HG02840 (cell line): ENCODE data around the gene TUBGCP2.

Experiments used
- ATAC-seq: cut with Tn5 transposase; IDR thresholded peaks from one replicate; pipeline ENCODE4 v1.9.1; 2021; ENCODE audit warnings: mild to moderate bottlenecking, moderate library complexity, moderate number of reproducible peaks; ENCODE audit not compliant: unreplicated experiment, low FRiP score

Gene TUBGCP2

GRCh38 chr10:133309100-133309719 lies 538 bp upstream of the TUBGCP2 start:
- ATAC-seq: peak; percentile 72

DNA sequence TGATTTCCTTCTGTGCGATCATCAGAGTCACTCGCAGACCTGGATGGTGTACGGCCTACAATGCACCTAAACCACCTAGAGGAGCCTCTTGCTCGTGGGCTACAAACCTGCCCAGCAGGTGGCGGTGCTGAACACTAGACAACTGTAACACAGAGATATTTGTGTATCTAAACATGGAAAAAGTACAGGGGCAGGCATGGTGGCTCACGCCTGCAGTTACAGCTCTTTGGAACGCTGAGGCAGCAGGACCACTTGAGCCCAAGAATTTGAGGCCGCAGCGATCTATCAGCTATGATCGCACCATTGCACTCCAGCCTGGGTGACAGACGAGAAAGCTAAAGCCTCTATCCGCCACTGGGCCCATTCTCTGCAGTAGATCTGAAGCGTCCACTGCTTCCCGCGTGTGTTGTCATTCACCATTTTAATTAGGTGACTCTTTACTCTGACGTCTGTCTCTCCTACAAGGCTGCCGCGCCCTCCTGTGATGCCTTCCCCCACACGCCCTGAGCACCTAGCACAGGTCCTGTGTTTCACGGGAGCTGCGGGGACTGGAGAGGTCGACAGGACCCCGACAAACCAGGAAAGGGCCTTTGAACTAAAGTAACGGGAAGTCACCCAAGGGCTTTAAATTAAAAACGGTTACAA lies 774 bp downstream of the TUBGCP2 start:
- peak; percentile 31 for ATAC-seq

GRCh38 chr10:133306941-133307379 lies 1.7 kb downstream of the TUBGCP2 start:
- no peak for ATAC-seq

GRCh38 chr10:133306097-133306476 lies 2.6 kb downstream of the TUBGCP2 start:
- ATAC-seq: no peak

- no peak for ATAC-seq
These were observed 5.5 kb downstream of the TUBGCP2 start for GRCh38 chr10:133303206-133303605.

DNA sequence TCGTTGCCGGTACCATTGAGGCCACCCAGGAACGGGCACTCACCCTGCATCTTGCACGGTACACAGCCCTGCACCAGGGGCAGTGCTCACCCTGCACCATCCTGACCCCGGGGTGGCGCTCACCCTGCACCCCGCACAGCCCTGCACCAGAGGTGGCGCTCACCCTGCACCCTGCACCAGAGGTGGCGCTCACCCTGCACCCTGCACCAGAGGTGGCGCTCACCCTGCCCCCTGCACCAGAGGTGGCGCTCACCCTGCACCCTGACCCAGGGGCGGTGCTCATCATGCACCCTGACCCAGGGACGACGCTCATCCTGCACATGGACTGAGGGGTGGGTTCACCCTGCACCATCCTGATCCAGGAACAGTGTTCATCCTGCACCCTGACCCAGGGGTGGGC lies 6.4 kb downstream of the TUBGCP2 start:
- no peak for ATAC-seq

DNA sequence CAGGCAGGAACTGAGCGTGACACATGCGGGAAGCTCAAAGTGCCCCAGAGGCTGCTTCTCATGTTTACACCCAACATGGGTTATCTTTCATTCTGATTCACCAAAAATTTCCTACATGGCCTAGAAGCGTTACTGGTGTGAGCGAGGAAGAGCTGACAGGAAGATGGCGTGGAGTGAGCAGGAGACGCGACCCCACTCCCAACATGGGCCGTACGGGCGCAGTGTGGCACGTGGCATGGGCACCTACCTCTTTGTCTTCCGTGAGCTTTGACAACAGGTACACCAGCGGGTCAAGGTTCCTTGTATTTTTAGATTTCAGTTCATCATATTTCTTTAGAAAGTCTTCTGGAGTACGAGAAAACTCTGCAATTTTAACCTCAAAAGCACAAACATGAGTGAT lies 8.9 kb downstream of the TUBGCP2 start:
- ATAC-seq: no peak

GRCh38 chr10:133299224-133299623 lies 9.4 kb downstream of the TUBGCP2 start:
- ATAC-seq: no peak

DNA sequence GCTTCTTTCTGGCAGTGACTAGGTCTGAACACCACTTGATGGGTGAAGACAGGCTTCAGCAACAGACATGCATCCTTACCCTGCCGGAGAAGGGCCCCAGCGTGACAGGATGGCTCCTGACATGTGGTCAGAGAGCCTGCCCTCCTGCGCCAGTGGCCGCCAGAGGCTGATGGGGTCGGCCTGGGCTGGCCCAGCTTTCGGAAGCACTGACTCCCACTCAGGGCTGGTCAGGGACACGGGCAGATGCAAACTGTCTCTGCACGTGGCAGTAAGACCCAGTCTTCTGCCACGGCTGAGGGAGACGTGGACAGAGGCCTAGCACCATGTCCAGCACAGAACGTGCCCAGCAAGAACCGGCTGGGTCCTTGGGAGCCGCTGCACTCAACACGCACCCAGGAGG lies 10.2 kb downstream of the TUBGCP2 start:
- ATAC-seq: no peak

- no peak for ATAC-seq
These were observed 11.2 kb downstream of the TUBGCP2 start for GRCh38 chr10:133297504-133297903.

DNA sequence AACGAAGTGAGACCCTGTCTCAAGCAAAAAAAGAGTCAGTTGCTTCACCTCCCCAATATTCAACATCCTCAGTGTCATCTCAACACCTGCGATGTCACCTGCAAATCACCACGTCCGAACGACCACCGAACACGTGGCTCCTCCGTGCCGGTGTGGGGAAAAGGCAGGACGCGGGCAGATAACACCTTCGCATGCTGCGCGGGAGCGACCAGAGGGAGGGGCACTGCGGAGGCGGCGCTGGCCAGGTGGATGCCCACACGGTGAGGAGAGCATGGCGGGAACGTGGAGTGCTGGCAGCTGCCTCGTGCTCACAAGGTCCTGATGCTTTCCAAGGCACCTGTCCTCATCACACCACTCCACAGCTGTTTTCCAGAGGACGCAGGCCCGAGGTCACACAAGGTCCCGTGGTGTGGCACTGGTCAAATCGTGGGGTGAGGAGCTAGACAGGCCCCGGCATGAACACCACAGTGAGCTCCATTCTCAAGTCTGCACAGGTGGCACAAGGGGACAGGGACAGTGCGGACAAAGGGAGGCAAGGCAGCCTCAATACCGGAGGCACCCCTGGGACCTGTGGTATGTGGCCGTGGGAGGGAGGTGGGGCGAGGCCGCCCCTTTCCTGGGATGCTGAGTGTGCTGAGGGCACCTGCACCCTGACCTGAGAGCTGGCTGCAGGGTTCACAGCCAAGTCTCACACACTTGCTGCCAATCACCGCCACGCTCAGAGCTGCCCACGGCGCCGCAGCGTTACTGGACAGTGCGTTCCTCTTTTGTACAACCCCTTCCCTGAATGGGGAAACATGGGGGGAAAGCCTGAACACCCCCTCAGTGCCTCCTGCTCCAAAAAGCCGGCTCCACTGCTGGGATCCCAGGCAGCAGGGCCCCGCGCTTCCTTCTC lies 13.0 kb downstream of the TUBGCP2 start:
- ATAC-seq: no peak

DNA sequence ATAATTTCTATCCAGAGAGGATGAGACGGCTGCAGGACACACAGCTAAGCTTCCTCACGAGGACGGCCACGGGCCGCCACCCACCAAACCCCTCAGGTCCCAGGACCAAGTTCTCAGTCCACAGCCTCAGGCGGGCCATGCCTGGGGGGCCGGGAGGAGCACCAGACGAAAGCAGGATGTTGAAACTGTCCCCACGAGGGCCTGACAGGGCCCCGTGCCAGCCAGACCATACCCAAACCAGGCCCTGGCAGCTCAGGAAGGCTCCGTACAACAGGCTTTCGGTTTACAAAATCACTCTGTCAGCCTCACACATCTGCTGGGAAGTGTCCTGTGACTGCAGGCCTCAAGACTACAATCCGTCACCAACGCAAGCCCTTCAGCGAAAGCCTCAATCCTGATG lies 14.5 kb downstream of the TUBGCP2 start:
- no peak for ATAC-seq

DNA sequence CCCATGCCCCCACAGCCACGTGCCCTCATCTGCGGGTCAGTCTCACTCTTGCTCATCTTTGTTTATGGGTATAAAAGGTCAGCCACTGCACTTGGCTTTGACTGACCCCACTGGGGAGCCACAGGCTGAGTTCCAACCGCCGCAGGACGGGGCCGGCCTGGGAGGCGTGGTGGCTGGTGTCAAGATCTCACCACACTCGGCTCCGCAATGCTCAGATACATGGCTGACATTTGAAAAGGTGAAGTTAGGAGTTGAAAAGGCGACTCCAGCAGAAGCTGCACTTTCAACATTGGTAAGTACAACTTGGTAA lies 14.9 kb downstream of the TUBGCP2 start:
- no peak for ATAC-seq

DNA sequence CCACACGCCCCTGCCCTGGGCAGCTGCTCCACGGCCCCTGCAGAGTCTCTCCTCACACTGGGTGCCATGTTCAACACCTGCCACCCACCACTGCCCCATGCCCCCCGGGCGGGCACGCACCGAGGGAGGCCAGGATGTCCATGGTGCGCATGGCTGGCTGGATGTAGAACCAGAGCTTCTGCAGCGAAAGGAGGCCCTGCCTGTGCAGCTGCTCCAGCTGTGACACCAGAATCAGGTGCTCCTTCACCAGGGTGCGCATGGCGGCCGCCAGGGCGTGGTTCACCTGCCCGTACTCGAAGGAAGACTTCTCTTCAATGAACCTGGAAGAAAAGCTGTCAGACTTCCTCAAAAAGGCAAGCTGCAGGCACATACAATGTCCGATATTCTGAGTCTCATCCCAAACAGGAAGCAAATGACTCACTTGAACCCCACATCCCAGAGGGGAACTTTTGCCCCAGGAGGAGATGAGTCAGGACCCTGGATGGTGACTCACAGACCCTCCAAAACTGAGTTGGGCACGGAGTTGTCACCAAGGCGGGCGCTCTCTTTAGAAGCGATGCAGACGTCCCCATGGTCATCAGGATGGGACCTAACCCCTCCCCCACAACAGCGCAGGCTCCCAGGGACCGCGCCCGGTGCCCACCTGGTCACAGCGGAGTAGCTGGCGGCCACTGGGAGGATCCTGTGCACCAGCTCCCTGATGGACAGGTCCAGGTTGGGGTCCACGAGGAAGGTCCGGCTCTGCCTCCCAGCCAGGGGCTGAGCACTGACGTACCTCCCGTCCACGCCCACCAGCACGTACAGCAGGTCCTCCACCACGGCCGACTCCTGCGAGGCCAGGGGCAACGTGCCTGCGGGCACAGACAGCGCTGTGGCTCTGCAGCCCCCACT lies 15.5 kb downstream of the TUBGCP2 start:
- no peak for ATAC-seq

- no peak for ATAC-seq
These were observed 18.9 kb downstream of the TUBGCP2 start for GRCh38 chr10:133289761-133290160.

GRCh38 chr10:133287832-133288500 lies 20.7 kb downstream of the TUBGCP2 start:
- no peak for ATAC-seq

DNA sequence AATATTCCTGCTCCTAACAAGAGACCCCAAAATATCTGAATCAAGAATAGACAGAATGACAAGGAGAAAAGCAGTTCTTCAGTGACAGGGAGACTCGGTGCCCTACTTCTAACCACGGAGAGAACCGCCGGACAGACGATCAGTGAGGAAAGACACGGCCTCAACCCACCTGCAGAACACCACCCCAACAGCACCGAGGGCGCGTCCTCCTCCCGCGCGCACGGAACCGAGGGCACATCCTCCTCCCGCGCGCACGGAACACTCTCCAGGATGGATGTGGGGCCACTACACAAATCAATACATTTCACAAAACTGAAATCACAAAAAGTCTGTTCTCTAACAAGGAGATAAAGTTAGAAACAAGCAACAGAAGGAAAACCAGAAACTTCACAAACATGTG lies 22.3 kb downstream of the TUBGCP2 start:
- no peak for ATAC-seq

GRCh38 chr10:133285217-133285616 lies 23.5 kb downstream of the TUBGCP2 start:
- ATAC-seq: no peak

- no peak for ATAC-seq
These were observed 24.7 kb downstream of the TUBGCP2 start for GRCh38 chr10:133283931-133284330.

DNA sequence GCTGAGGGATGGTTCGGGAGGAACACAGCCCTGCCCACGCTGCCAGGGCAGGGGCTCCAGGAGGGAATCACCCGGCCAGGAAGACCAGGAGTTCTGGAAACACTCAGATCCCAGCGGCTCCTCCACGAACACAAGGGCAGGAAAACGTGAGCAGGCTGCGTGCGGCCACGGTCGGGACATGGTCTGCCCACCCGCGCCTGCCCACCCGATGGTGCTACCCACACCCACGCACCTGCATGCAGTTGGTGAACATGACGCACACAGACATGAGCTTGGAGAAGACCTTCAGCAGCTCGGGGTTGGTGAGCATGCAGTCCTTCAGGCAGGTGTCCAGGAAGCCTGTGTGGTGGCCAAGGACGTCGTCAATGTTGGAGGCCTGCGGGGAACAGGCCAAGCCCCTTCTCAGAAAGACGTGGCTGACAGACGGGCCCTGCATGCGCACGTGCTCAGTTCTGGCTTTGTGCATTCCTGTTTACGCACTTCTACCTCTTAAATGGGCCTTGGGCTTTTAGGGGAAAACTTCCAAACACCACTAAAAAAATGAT lies 25.8 kb downstream of the TUBGCP2 start:
- no peak for ATAC-seq
